ENCODE results near the gene NISCH. TPM values are rescaled to one million over a fixed set of nuclear protein-coding genes. Genes with fewer than 3 reads are reported as not detected.

The NISCH gene
- total and polyA plus RNA-seq, 2 of the 8 experiments (the other 6 are each of a cell fraction or from before 2014, with no cell fraction given) = 71.2 to 71.9 TPM

DNA sequence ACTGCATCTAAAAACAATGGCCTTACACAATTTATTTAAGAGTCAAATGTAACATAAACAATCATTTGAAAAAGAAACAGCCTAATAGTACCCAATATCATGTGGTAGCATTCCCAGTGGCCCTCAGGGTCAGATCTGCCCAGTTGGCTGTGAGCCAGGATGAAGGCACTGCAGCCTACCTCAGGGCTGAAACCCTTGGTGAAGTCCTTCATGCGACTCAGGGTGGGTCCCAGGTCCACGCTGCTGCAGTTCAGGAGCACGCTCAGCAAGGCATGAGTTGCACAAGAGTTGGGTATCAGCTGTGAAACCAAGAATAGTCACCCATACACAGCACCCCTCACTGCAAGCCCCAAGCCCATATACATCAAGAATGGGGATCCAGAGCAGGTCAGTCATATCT is 47.6 kb upstream of the NISCH start:
- Histone ChIP-seq H2AK5ac (ENCODE audit: low read depth, low read length) (no peak overlapping the region), H4K91ac (replicated peaks; ENCODE audit: insufficient read length, low read length) (no peak overlapping the region), H3K23ac (ENCODE audit: insufficient read length) (no peak overlapping the region), H3K27ac (ENCODE audit: low read depth, low read length) (no peak overlapping the region), H3K23me2 (ENCODE audit: low read depth, low read length) (peaks cover 11% of the 10 kb centered on the region), H3K18ac (ENCODE audit: extremely low read depth, low read length) (no peak overlapping the region), H3K9ac (replicated peaks in 1 of 4; ENCODE audit: extremely low read depth in 1 of 4, low read depth in 3 of 4, low read length in 3 of 4) (no peak overlapping the region), H3K56ac (replicated peaks; ENCODE audit: insufficient read length, low read depth, low read length) (no peak overlapping the region), H3K14ac (ENCODE audit: insufficient read length) (no peak overlapping the region), H3K4me2 (ENCODE audit: insufficient read depth in 1 of 2, low read depth in 2 of 2, low read length in 2 of 2) (no peak overlapping the region), H3K4ac (replicated peaks; ENCODE audit: insufficient read length, low read depth, low read length) (no peak overlapping the region), H3K79me2 (ENCODE audit: control insufficient read depth in 1 of 2, insufficient read depth in 2 of 2, low read length in 2 of 2) (peaks cover 0 to 14% of the 10 kb centered on the region in 2 experiments; a peak in 2 of 4 replicates), H3K4me3 (ENCODE audit: extremely low read depth in 1 of 4, insufficient read depth in 2 of 4, low read depth in 3 of 4, low read length in 4 of 4) (no peak overlapping the region), H4K5ac (ENCODE audit: insufficient read length, low read depth, low read length) (no peak overlapping the region), H2AFZ (ENCODE audit: low read length) (no peak overlapping the region), H2BK5ac (ENCODE audit: low read depth, low read length) (no peak overlapping the region), H2BK20ac (ENCODE audit: low read length) (no peak overlapping the region), H3K36me3 (ENCODE audit: control insufficient read depth in 2 of 4, insufficient read depth in 4 of 4, low read length in 3 of 4) (peaks cover 24 to 47% (median 43%) of the 10 kb centered on the region in 4 experiments), H4K20me1 (replicated peaks in 1 of 2; ENCODE audit: control insufficient read depth in 1 of 2, insufficient read depth in 2 of 2, low read length in 2 of 2) (peaks cover 4 to 6% of the 10 kb centered on the region in 2 experiments), H2BK12ac (ENCODE audit: low read depth, low read length) (no peak overlapping the region), H3K79me1 (ENCODE audit: low read depth, low read length) (peaks cover 4% of the 10 kb centered on the region; the same call in 1 of the 2 replicates), H3K27me3 (replicated peaks in 1 of 4; ENCODE audit: control insufficient read depth in 3 of 4, extremely low read depth in 1 of 4, insufficient read depth in 3 of 4, low read length in 3 of 4) (no peaks in the 10 kb centered on the region), H2BK15ac (ENCODE audit: low read length) (no peak overlapping the region), H4K8ac (ENCODE audit: extremely low read depth, insufficient read depth, low read length) (no peak overlapping the region), H3K9me3 (ENCODE audit: insufficient read depth in 2 of 2, low read depth in 1 of 2, low read length in 1 of 2) (no peaks in the 10 kb centered on the region), H2BK120ac (replicated peaks; ENCODE audit: low read depth, low read length) (no peak overlapping the region), H3K4me1 (replicated peaks in 1 of 4; ENCODE audit: control insufficient read depth in 3 of 4, insufficient read depth in 4 of 4, low read length in 3 of 4) (peaks cover 0 to 14% (median 4%) of the 10 kb centered on the region in 4 experiments; a peak in 6 of 7 replicates)
- no peak for FAIRE-seq
- ChIA-PET POLR2A (ENCODE audit: partially characterized antibody) (interaction anchor here (0.9 to 1.4 kb wide), 4 partner anchors 9 to 116 kb away, joined by 3 to 5 read pairs (median 4); no protein-coding TSS in a partner anchor), CTCF (ENCODE audit: partially characterized antibody) (interaction anchor here (0.7 to 11.1 kb wide), 6 partner anchors 9 to 104 kb away, joined by 3 to 150 read pairs (median 3); no protein-coding TSS in a partner anchor)
- no peak for DNase-seq (ENCODE audit: low read depth in 1 of 2, low spot score in 2 of 2)
- 100% methylated on average over 3 of the region's 3 CpGs; no CpG with 5 or more reads in 1 of the 2 experiments for WGBS, 2 experiments (ENCODE audit: extremely low coverage in 1 of 2, insufficient coverage in 1 of 2, insufficient read length in 1 of 2, insufficient replicate concordance in 2 of 2, low coverage in 1 of 2, low lambda C conversion rate in 2 of 2, missing lambda C conversion rate in 1 of 2)
- TF ChIP-seq, protein P1, sequence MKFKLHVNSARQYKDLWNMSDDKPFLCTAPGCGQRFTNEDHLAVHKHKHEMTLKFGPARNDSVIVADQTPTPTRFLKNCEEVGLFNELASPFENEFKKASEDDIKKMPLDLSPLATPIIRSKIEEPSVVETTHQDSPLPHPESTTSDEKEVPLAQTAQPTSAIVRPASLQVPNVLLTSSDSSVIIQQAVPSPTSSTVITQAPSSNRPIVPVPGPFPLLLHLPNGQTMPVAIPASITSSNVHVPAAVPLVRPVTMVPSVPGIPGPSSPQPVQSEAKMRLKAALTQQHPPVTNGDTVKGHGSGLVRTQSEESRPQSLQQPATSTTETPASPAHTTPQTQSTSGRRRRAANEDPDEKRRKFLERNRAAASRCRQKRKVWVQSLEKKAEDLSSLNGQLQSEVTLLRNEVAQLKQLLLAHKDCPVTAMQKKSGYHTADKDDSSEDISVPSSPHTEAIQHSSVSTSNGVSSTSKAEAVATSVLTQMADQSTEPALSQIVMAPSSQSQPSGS (IDR thresholded peaks at IDR 0.05; ENCODE audit: low read length) = no peak
- TF ChIP-seq GTF2F1 (IDR thresholded peaks at IDR 0.05; ENCODE audit: borderline replicate concordance, low read depth, low read length) = no peak
- TF ChIP-seq CHD2 (IDR thresholded peaks at IDR 0.05; ENCODE audit: low read length) = no peak
- TF ChIP-seq, protein P2, sequence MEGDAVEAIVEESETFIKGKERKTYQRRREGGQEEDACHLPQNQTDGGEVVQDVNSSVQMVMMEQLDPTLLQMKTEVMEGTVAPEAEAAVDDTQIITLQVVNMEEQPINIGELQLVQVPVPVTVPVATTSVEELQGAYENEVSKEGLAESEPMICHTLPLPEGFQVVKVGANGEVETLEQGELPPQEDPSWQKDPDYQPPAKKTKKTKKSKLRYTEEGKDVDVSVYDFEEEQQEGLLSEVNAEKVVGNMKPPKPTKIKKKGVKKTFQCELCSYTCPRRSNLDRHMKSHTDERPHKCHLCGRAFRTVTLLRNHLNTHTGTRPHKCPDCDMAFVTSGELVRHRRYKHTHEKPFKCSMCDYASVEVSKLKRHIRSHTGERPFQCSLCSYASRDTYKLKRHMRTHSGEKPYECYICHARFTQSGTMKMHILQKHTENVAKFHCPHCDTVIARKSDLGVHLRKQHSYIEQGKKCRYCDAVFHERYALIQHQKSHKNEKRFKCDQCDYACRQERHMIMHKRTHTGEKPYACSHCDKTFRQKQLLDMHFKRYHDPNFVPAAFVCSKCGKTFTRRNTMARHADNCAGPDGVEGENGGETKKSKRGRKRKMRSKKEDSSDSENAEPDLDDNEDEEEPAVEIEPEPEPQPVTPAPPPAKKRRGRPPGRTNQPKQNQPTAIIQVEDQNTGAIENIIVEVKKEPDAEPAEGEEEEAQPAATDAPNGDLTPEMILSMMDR (IDR thresholded peaks at IDR 0.05; ENCODE audit: control extremely low read depth in 1 of 3, insufficient read depth in 1 of 3, low read depth in 1 of 3, low read length in 3 of 3) = no peak

Measured in H1 (cell line).